ENCODE data around the gene CDS1. TPM values are rescaled to one million over a fixed set of nuclear protein-coding genes. Genes with fewer than 3 reads are reported as not detected.

CDS1 gene
- total RNA-seq, 2 experiments from 2014 or later, result not detected

- H2AFZ ChIP-seq (ENCODE audit: low read length), result no peak overlapping the region
- intact Hi-C loops (cut with micrococcal nuclease; ENCODE audit: unreplicated experiment), result no loop called here
- H3K4me1 ChIP-seq (ENCODE audit: insufficient read depth, low read length, poor library complexity, severe bottlenecking), result no peaks in the 10 kb centered on the region
- H3K27ac ChIP-seq (ENCODE audit: low read depth, low read length, poor library complexity, severe bottlenecking), result no peak overlapping the region
- TF ChIP-seq CTCF (conservative IDR thresholded peaks at IDR 0.05; ENCODE audit: low read length), result no peak
- no peak for TF ChIP-seq EZH2phosphoT487 (IDR thresholded peaks at IDR 0.05; ENCODE audit: borderline replicate concordance, low read depth, low read length)
- POLR2A ChIA-PET, result no interaction called here
- no peak overlapping the region for H3K4me3 ChIP-seq (ENCODE audit: low read depth, low read length, poor library complexity, severe bottlenecking)
- no peaks in the 10 kb centered on the region for H4K20me1 ChIP-seq (ENCODE audit: insufficient read depth, low read length)
- no TSS peak for BruUV-seq (replicated peaks)
- H3K36me3 ChIP-seq (ENCODE audit: insufficient read depth, low read length), result no peaks in the 10 kb centered on the region
- no peak overlapping the region for H3K4me2 ChIP-seq (ENCODE audit: low read length)
- no peaks in the 10 kb centered on the region for H3K9me3 ChIP-seq (ENCODE audit: low read length)
- H3K9me2 ChIP-seq (ENCODE audit: insufficient read depth, low read length), result no peaks in the 10 kb centered on the region
- H3K79me2 ChIP-seq (ENCODE audit: insufficient read depth, low read depth, low read length), result no peaks in the 10 kb centered on the region
- CTCF ChIA-PET (ENCODE audit: unreplicated experiment), result no interaction called here
- no peak for DNase-seq (ENCODE audit: low spot score)
These were observed 96.2 kb downstream of the CDS1 start for GRCh38 chr4:84678976-84679744.

DNA sequence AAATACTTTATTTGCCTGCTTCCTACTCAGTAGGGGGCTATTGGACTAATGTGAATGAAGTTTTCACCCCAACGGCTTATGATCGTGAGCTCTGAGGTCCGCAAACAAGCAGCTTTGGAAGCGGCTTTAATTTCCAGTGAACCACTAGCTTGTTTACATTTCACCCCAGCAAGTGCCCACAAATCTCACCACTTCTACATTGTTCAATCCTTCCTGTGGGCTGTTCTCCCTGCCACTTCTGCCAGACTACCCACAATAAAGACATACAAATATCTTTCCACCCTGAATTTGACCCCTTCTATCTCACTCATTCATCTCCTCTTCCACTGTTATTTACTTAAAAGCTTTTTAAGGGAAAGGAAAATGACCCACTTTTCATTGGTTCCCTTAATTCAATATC is 98.0 kb downstream of the CDS1 start:
- POLR2A ChIA-PET, result no interaction called here
- no peak for DNase-seq (ENCODE audit: low spot score)
- H3K4me3 ChIP-seq (ENCODE audit: low read depth, low read length, poor library complexity, severe bottlenecking), result no peak overlapping the region
- CTCF ChIA-PET (ENCODE audit: unreplicated experiment), result interaction anchor here (0.6 kb wide), 1 partner anchor 1035 kb away, joined by 3 read pairs; no protein-coding TSS in a partner anchor
- H3K36me3 ChIP-seq (ENCODE audit: insufficient read depth, low read length), result no peaks in the 10 kb centered on the region
- no peaks in the 10 kb centered on the region for H3K79me2 ChIP-seq (ENCODE audit: insufficient read depth, low read depth, low read length)
- no peak for TF ChIP-seq EZH2phosphoT487 (IDR thresholded peaks at IDR 0.05; ENCODE audit: borderline replicate concordance, low read depth, low read length)
- TF ChIP-seq CTCF (conservative IDR thresholded peaks at IDR 0.05; ENCODE audit: low read length), result no peak
- H4K20me1 ChIP-seq (ENCODE audit: insufficient read depth, low read length), result no peaks in the 10 kb centered on the region
- H3K27ac ChIP-seq (ENCODE audit: low read depth, low read length, poor library complexity, severe bottlenecking), result no peak overlapping the region
- no peak overlapping the region for H2AFZ ChIP-seq (ENCODE audit: low read length)
- H3K9me3 ChIP-seq (ENCODE audit: low read length), result no peaks in the 10 kb centered on the region
- intact Hi-C loops (cut with micrococcal nuclease; ENCODE audit: unreplicated experiment), result no loop called here
- H3K4me2 ChIP-seq (ENCODE audit: low read length), result no peak overlapping the region
- no TSS peak for BruUV-seq (replicated peaks)
- no peaks in the 10 kb centered on the region for H3K4me1 ChIP-seq (ENCODE audit: insufficient read depth, low read length, poor library complexity, severe bottlenecking)
- no peaks in the 10 kb centered on the region for H3K9me2 ChIP-seq (ENCODE audit: insufficient read depth, low read length)

Measured in OCI-LY7 (cell line).